A549 (cell line): ENCODE measurements around the gene PLCB1. TPM values are rescaled to one million over a fixed set of nuclear protein-coding genes. Genes with fewer than 3 reads are reported as not detected.

Experiments used
- ATAC-seq, 2 experiments: fragments of 200-7000 bp in 1 of 2; fragments of >200 bp in 1 of 2; cut with Nextera tagmentation in 1 of 2; cut with Tn5 transposase in 1 of 2; 3 replicates each; pipeline versions ENCODE4 v1.8.0 to v1.9.1; 2018 to 2020; ENCODE audit warnings: mild to moderate bottlenecking in 1 of 2, moderate library complexity in 1 of 2
- CTCF ChIA-PET: fragments of 300-600 bp; sonication (Branson Sonifier 250); formaldehyde crosslinking; extraction: SDS; loops from one replicate; lab custom pipeline; 2021; ENCODE audit warnings: antibody characterized with exemption, inconsistent platforms; lab: Yijun Ruan, JAX
- POLR2A ChIA-PET: fragments of 350-600 bp; formaldehyde crosslinking; extraction: SDS; loops from one replicate; lab custom pipeline; 2021; ENCODE audit warnings: antibody characterized with exemption, inconsistent platforms; lab: Yijun Ruan, JAX
- DNase-seq, 2 experiments: peaks; one replicate each; pipeline versions ENCODE4 v3.0.0 to v3.0.0-alpha.2; 2011 to 2016; ENCODE audit warnings: low read depth in 1 of 2, low spot score in 1 of 2
- FAIRE-seq: peaks from 2 replicates; lab custom pipeline; 2011; peaks lifted over from hg19 to GRCh38; lab: Jason Lieb, UNC
- H3K27ac ChIP-seq, 2 experiments: fragments of >200 bp; sonication (Bioruptor Twin); formaldehyde crosslinking; 3 replicates each; pipeline ENCODE4 v1.5.1; 2016 to 2017
- H3K4me1 ChIP-seq: fragments of >200 bp; sonication (Bioruptor Twin); formaldehyde crosslinking; 3 replicates; pipeline ENCODE4 v1.6.1; 2016
- H3K4me2 ChIP-seq: fragments of >200 bp; sonication (Bioruptor Twin); formaldehyde crosslinking; 3 replicates; pipeline ENCODE4 v1.6.1; 2016
- H3K4me3 ChIP-seq: fragments of >200 bp; sonication (Bioruptor Twin); formaldehyde crosslinking; 3 replicates; pipeline ENCODE4 v1.5.1; 2016
- H3K9me3 ChIP-seq: fragments of >200 bp; sonication (Bioruptor Twin); formaldehyde crosslinking; 3 replicates; pipeline ENCODE4 v1.6.1; 2016
- CBX8 ChIP-seq: fragments of 200-600 bp; sonication (generic); IDR thresholded peaks from 2 replicates; pipeline ENCODE4 v1.6.1; 2016
- CEBPB ChIP-seq, 2 experiments: fragments of >200 bp in 1 of 2; sonication (Bioruptor Twin) in 1 of 2; formaldehyde crosslinking in 1 of 2; IDR thresholded peaks; 2 replicates each; pipeline ENCODE4 v1.6.1; 2012 to 2016
- CHD2 ChIP-seq: fragments of 150-350 bp; IDR thresholded peaks from 2 replicates; pipeline ENCODE4 v1.6.1; 2014; ENCODE audit warnings: low read length; ENCODE audit not compliant: partially characterized antibody
- EHMT2 ChIP-seq: fragments of 200-600 bp; sonication (generic); IDR thresholded peaks from 2 replicates; pipeline ENCODE4 v1.6.1; 2016; ENCODE audit warnings: antibody characterized with exemption, low read depth, mild to moderate bottlenecking, moderate library complexity
- ESRRA ChIP-seq: fragments of 150-350 bp; IDR thresholded peaks from 2 replicates; pipeline ENCODE4 v1.6.1; 2014; ENCODE audit warnings: mild to moderate bottlenecking, low read length, borderline replicate concordance
- FOSB ChIP-seq: fragments of 250-450 bp; sonication (Bioruptor Pico); IDR thresholded peaks from 2 replicates; pipeline ENCODE4 v1.5.0; 2020; ENCODE audit warnings: mild to moderate bottlenecking, moderate library complexity
- FOXS1 ChIP-seq: fragments of 250-450 bp; sonication (Bioruptor Pico); IDR thresholded peaks from 2 replicates; pipeline ENCODE4 v1.5.0; 2020; ENCODE audit warnings: mild to moderate bottlenecking, moderate library complexity
- HOXA7 ChIP-seq: fragments of 250-450 bp; sonication (Bioruptor Pico); IDR thresholded peaks from 2 replicates; pipeline ENCODE4 v1.5.0; 2020; ENCODE audit warnings: mild to moderate bottlenecking, moderate library complexity
- RAD21 ChIP-seq, 2 experiments: fragments of >200 bp in 1 of 2; sonication (Bioruptor Twin) in 1 of 2; formaldehyde crosslinking in 1 of 2; IDR thresholded peaks in 1 of 2; conservative IDR thresholded peaks in 1 of 2; 2 replicates in 1 of 2; 3 replicates in 1 of 2; pipeline ENCODE4 v1.6.1; 2012 to 2018; ENCODE audit warnings: inconsistent platforms in 1 of 2
- RFX5 ChIP-seq: fragments of 450-650 bp; IDR thresholded peaks from 2 replicates; pipeline ENCODE4 v1.7.1; 2014; ENCODE audit warnings: antibody characterized with exemption, mild to moderate bottlenecking, moderate library complexity
- SMC3 ChIP-seq: fragments of >200 bp; sonication (Bioruptor Twin); formaldehyde crosslinking; IDR thresholded peaks from 3 replicates; pipeline ENCODE4 v1.6.1; 2018; ENCODE audit warnings: inconsistent platforms
- WGBS: methylation state at CpG from one replicate; pipeline ENCODE4 v1.1.6; 2017; ENCODE audit errors: missing lambda C conversion rate; 5-methylcytosine and 5-hydroxymethylcytosine counted together
- polyA plus RNA-seq, 4 experiments: library from polyadenylated mRNA; depleted of rRNA in 3 of 4; stranded (reverse); fragments of >200 nt; fragmentation: RNase III in 1 of 4; extraction: RNeasy Plus Mini Kit Qiagen cat#74134 plus additional on column Dnase treatment in 1 of 4; gene quantifications; 2 replicates in 3 of 4; 3 replicates in 1 of 4; pipeline ENCODE4 v1.2.3, GENCODE V29; 2011 to 2017
- TF ChIP-seq, protein P1 (sequence below): IDR thresholded peaks from 2 replicates; pipeline ENCODE4 v1.6.1; 2012; ENCODE audit warnings: low read depth, borderline replicate concordance
- TF ChIP-seq, protein P2 (sequence below): fragments of >200 bp; sonication (Bioruptor Twin); formaldehyde crosslinking; IDR thresholded peaks from 3 replicates; pipeline ENCODE4 v1.5.1; 2016
- TF ChIP-seq, protein P3 (sequence below): fragments of 250-450 bp; sonication (Bioruptor Pico); IDR thresholded peaks from 2 replicates; pipeline ENCODE4 v1.5.0; 2020; ENCODE audit warnings: low read depth, mild to moderate bottlenecking, moderate library complexity

PLCB1 gene
- polyA plus RNA-seq, 2 of the 4 experiments (the other 2 are of a cell fraction), result 0.97 to 6.3 TPM

DNA sequence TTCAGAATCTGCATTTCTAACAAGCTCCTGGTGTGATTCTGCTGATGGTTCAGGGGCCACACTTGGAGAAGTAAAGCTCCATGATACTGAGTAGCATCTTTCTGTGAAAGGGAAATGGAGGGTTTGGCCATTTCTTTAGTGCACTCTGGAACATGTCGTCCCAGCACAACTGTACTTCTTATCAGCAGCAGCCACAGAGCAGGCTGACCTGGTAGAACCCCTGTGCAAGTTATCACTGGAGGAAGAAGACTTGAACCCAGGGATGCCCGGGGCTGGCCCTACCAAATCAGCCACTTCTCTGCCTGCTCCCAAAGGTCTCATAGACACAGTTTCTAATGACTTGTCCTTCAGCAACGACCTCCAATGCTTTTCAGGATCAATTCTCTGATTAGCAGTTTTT, 582.1 kb downstream of the PLCB1 start:
- Histone ChIP-seq H3K27ac (no peak overlapping the region), H3K4me1 (no peaks in the 10 kb centered on the region), H3K9me3 (no peaks in the 10 kb centered on the region)
- DNase-seq (no peak), FAIRE-seq (no peak), ATAC-seq (no peak)
- ChIA-PET POLR2A (no interaction called here), CTCF (interaction anchor here (1.1 to 8.6 kb wide), 3 partner anchors 7 to 778 kb away, joined by 4 to 94 read pairs (median 7); no protein-coding TSS in a partner anchor)
- TF ChIP-seq CHD2 (no peak), FOSB (no peak), HOXA7 (CRISPR knock-in tag) (no peak), CEBPB (IDR thresholded peaks at IDR 0.05) (no peak), EHMT2 (no peak), RFX5 (no peak), ESRRA (no peak)
- TF ChIP-seq, protein P1, sequence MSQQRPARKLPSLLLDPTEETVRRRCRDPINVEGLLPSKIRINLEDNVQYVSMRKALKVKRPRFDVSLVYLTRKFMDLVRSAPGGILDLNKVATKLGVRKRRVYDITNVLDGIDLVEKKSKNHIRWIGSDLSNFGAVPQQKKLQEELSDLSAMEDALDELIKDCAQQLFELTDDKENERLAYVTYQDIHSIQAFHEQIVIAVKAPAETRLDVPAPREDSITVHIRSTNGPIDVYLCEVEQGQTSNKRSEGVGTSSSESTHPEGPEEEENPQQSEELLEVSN, result no peak
- TF ChIP-seq, all 56 proteins: peak for 0
- Histone ChIP-seq H3K4me2 (no peak overlapping the region), H3K4me3 (no peak overlapping the region)
- 0% methylated on average over 3 of the region's 3 CpGs for WGBS

DNA sequence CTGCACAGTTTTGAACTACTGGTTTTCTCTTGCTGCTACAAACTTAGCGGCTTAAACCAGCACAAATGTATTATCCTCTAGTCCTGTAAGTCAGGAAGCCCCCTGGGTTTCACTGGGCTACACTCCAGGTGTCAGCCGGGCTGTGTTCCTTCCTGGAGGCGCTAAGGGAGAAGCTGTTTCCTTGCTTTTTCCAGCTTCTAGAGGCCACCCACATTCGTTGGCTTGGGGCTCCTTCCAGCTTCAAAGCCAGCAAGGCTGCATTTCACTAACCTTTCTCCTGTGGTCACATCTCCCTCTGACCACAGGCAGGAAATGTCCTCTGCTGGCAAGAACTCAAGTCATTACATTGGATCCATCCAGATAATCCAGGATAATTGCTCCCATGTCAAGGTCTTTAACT, 586.2 kb downstream of the PLCB1 start:
- no peaks in the 10 kb centered on the region for H3K4me1 ChIP-seq
- H3K9me3 ChIP-seq, result no peaks in the 10 kb centered on the region
- CTCF ChIA-PET, result interaction anchor here (0.8 to 7.7 kb wide), 9 partner anchors 11 to 1895 kb away, joined by 3 to 188 read pairs (median 5); no protein-coding TSS in a partner anchor
- POLR2A ChIA-PET, result no interaction called here
- no peak overlapping the region for H3K4me2 ChIP-seq
- FAIRE-seq, result no peak
- no peak overlapping the region for H3K4me3 ChIP-seq
- 24% methylated on average over 4 of the region's 4 CpGs for WGBS
- TF ChIP-seq, protein P2, sequence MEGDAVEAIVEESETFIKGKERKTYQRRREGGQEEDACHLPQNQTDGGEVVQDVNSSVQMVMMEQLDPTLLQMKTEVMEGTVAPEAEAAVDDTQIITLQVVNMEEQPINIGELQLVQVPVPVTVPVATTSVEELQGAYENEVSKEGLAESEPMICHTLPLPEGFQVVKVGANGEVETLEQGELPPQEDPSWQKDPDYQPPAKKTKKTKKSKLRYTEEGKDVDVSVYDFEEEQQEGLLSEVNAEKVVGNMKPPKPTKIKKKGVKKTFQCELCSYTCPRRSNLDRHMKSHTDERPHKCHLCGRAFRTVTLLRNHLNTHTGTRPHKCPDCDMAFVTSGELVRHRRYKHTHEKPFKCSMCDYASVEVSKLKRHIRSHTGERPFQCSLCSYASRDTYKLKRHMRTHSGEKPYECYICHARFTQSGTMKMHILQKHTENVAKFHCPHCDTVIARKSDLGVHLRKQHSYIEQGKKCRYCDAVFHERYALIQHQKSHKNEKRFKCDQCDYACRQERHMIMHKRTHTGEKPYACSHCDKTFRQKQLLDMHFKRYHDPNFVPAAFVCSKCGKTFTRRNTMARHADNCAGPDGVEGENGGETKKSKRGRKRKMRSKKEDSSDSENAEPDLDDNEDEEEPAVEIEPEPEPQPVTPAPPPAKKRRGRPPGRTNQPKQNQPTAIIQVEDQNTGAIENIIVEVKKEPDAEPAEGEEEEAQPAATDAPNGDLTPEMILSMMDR, result no peak
- H3K27ac ChIP-seq, result no peak overlapping the region
- no peak for DNase-seq
- no peak for ATAC-seq

GRCh38 chr20:8720089-8720488, 588.0 kb downstream of the PLCB1 start:
- CTCF ChIA-PET, result interaction anchor here (0.7 to 7.7 kb wide), 19 partner anchors 10 to 1954 kb away, joined by 3 to 188 read pairs (median 24); partner anchors contain the start of gene PLCB1
- 8% methylated on average over 4 of the region's 4 CpGs for whole genome bisulfite sequencing
- DNase-seq, result no peak

GRCh38 chr20:8721098-8721497, 589.0 kb downstream of the PLCB1 start:
- CTCF ChIA-PET, result interaction anchor here (0.6 to 7.7 kb wide), 88 partner anchors 10 to 1961 kb away, joined by 3 to 188 read pairs (median 4); partner anchors contain the start of gene PLCB1
- DNase-seq (peak; percentile 13 to 64), FAIRE-seq (peak; percentile 32), ATAC-seq (peak; percentile 70 to 80; a peak in 4 of 6 replicates)
- no peak overlapping the region for H3K4me3 ChIP-seq
- no peaks in the 10 kb centered on the region for H3K9me3 ChIP-seq
- H3K4me1 ChIP-seq, result no peaks in the 10 kb centered on the region
- no peak overlapping the region for H3K4me2 ChIP-seq
- H3K27ac ChIP-seq, result no peak overlapping the region
- 2% methylated on average over 5 of the region's 5 CpGs for WGBS
- POLR2A ChIA-PET, result interaction anchor here (1.4 kb wide), 1 partner anchor 678 kb away, joined by 3 read pairs; no protein-coding TSS in a partner anchor
- TF ChIP-seq CEBPB (IDR thresholded peaks at IDR 0.05) (0 out of 4 replicates have a peak, but pooled peaks of 1 of the 2 experiments have one; percentile 36), FOXS1 (CRISPR knock-in tag) (no peak), CBX8 (no peak), RAD21 (conservative IDR thresholded peaks at IDR 0.05 in 1 of 2, IDR thresholded peaks at IDR 0.05 in 1 of 2) (peak; percentile 88 to 89), SMC3 (peak; percentile 74)
- TF ChIP-seq, protein P2, result peak; percentile 90

More at GRCh38 chr20:8720089-8720488, 588.0 kb downstream of the PLCB1 start:
- Histone ChIP-seq H3K9me3 (no peaks in the 10 kb centered on the region), H3K4me1 (no peaks in the 10 kb centered on the region), H3K4me3 (no peak overlapping the region), H3K4me2 (no peak overlapping the region), H3K27ac (no peak overlapping the region)
- POLR2A ChIA-PET, result no interaction called here
- TF ChIP-seq, protein P3, sequence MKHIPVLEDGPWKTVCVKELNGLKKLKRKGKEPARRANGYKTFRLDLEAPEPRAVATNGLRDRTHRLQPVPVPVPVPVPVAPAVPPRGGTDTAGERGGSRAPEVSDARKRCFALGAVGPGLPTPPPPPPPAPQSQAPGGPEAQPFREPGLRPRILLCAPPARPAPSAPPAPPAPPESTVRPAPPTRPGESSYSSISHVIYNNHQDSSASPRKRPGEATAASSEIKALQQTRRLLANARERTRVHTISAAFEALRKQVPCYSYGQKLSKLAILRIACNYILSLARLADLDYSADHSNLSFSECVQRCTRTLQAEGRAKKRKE (CRISPR knock-in tag), result no peak
- TF ChIP-seq CEBPB (IDR thresholded peaks at IDR 0.05), result peak; percentile 24 to 31; a peak in 2 of 4 replicates
- FAIRE-seq, result peak; percentile 76
- no peak for ATAC-seq
